Activated T-cell treated with anti-CD3 and anti-CD28 coated beads, Interleukin-2, amount 50 U/mL, for 4 hours (primary cell): ENCODE data around the gene TIE1. TPM values are rescaled to one million over a fixed set of nuclear protein-coding genes. Genes with fewer than 3 reads are reported as not detected.
A peak's percentile ranks its signal among the peaks of the same experiment; 100 is the strongest.
"Not testable (repeated sequence)": the region's sequence is repeated elsewhere in the genome, so short reads cannot be mapped to it uniquely, and the experiment has no call there.

Experiments
- ATAC-seq, 2 donors: fragments of 200-7000 bp; cut with Tn5 transposase; one replicate each; pipeline ENCODE4 v1.10.0; 2021
- DNase-seq: peaks from one replicate; pipeline ENCODE4 v3.0.0-alpha.2; 2020
- H3K27me3 Mint-ChIP-seq: one replicate; pipeline ENCODE4 v1.8.0; 2021; ENCODE audit warnings: low read depth, mixed read lengths
- H3K36me3 Mint-ChIP-seq: one replicate; pipeline ENCODE4 v1.8.0; 2022; ENCODE audit warnings: mixed read lengths; ENCODE audit not compliant: insufficient read depth
- H3K4me1 Mint-ChIP-seq: one replicate; pipeline ENCODE4 v1.8.0; 2021; ENCODE audit warnings: low read depth, mixed read lengths
- H3K4me3 Mint-ChIP-seq: one replicate; pipeline ENCODE4 v1.8.0; 2021; ENCODE audit warnings: mild to moderate bottlenecking, moderate library complexity, mixed read lengths
- H3K9me3 Mint-ChIP-seq: one replicate; pipeline ENCODE4 v1.8.0; 2021; ENCODE audit warnings: mixed read lengths
- total RNA-seq, 3 donors: library from RNA; stranded (reverse); gene quantifications; one replicate each; pipeline ENCODE4 v1.2.1, GENCODE V29; 2021

The TIE1 gene
- total RNA-seq, 3 donors from 2014 or later, result 0.18 to 0.27 (median 0.24) TPM

DNA sequence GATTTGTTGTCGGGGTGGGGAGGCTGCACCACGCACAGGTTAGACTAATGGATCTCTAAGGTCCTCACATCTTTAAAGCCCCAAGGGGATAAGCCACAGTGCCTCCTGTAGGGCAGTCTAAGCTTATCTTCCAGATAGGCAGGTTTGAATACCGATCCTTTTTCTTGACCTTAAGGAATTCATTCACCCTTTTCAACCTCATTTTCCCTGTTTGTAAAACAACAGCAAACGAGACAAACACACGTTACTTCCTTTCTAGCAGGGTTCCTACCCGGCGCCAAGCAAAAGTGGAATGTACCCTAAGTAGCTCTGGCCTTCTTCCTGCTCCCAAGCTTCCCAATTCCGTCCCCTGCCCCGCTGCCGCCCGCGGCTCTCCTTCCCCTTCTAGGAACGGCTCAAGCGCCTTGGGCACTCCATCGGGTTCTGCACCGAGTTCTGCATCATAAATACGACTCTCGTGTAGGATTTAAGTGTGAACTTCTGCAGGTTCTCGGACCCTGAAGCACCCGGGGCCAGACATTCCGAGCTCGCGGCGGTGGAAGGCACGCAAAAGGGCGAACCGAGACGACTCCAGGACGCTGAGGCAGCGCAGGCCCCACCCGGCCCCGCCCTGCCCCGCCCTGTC lies 57.5 kb downstream of the TIE1 start:
- Mint-ChIP-seq H3K4me1 (peaks cover 20% of the 10 kb centered on the region), H3K4me3 (peak overlapping the region; percentile 91), H3K27me3 (no peaks in the 10 kb centered on the region), H3K9me3 (no peaks in the 10 kb centered on the region), H3K36me3 (peaks cover 2% of the 10 kb centered on the region)
- DNase-seq (no peak), ATAC-seq (peak; percentile 9 to 15)

DNA sequence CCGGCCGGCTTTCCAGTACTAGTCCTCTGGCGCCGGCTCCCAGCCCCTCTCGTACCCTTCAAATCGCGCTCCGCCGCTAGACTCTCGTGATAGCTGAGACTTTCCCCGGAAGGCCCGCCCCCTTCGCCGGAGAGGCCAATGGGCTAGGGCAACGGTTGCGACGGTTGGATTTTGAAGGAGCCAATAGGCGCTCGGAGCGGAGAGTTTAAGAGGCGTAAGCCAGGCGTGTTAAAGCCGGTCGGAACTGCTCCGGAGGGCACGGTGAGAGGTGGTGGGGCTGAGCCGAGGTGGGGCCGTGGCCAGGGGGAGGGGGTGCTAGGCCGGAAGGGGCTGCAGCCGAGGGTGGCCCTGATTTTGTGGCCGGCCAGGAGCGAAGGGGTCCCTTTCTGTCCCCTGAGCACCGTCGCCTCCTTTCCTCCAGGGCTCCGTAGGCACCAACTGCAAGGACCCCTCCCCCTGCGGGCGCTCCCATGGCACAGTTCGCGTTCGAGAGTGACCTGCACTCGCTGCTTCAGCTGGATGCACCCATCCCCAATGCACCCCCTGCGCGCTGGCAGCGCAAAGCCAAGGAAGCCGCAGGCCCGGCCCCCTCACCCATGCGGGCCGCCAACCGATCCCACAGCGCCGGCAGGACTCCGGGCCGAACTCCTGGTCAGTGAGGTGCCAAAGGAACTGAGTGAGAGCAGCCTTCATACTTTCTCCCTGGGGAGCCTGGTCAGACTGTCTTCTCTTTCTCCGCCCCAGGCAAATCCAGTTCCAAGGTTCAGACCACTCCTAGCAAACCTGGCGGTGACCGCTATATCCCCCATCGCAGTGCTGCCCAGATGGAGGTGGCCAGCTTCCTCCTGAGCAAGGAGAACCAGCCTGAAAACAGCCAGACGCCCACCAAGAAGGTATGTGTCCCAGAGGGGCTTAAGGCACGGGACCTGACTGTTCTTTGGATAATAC lies 58.2 kb downstream of the TIE1 start, which contains the start of gene CDC20:
CDC20 (plus strand) TSS at position 236 of the 948 bp plus-strand sequence; CDS start at position 471, 235 bp downstream.
- H3K36me3 Mint-ChIP-seq, result peaks cover 6% of the 10 kb centered on the region
- DNase-seq (peak; percentile 96), ATAC-seq (peak; percentile 99)
- no peaks in the 10 kb centered on the region for H3K27me3 Mint-ChIP-seq
- peak within 1 kb of the TSS; percentile 91 for H3K4me3 Mint-ChIP-seq
- peaks cover 20% of the 10 kb centered on the region for H3K4me1 Mint-ChIP-seq
- H3K9me3 Mint-ChIP-seq, result no peaks in the 10 kb centered on the region

DNA sequence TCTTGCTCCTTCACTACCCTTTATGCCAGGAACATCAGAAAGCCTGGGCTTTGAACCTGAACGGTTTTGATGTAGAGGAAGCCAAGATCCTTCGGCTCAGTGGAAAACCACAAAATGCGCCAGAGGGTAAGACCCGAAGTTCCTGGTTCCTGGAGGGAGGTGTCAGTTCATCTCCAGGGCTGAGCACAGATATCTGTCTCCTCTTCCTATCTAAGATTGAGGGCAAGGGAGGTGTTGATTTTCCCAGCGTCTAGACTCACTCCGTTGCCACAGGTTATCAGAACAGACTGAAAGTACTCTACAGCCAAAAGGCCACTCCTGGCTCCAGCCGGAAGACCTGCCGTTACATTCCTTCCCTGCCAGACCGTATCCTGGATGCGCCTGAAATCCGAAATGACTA lies 58.9 kb downstream of the TIE1 start:
- DNase-seq, result no peak
- ATAC-seq, result no peak
- Mint-ChIP-seq H3K4me1 (peaks cover 20% of the 10 kb centered on the region), H3K9me3 (no peaks in the 10 kb centered on the region), H3K4me3 (peak overlapping the region; percentile 91), H3K27me3 (no peaks in the 10 kb centered on the region), H3K36me3 (peaks cover 9% of the 10 kb centered on the region)

DNA sequence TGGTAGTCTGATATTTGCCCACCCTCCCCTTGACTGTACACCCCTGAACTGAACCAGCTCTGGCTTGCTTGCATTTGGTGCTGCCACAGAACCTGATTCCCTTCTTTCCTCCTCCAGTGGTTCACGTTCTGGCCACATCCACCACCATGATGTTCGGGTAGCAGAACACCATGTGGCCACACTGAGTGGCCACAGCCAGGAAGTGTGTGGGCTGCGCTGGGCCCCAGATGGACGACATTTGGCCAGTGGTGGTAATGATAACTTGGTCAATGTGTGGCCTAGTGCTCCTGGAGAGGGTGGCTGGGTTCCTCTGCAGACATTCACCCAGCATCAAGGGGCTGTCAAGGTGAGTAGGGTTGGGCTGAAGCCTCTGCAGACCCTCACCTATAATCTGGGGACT lies 59.8 kb downstream of the TIE1 start:
- H3K36me3 Mint-ChIP-seq, result peaks cover 14% of the 10 kb centered on the region
- peaks cover 27% of the 10 kb centered on the region for H3K4me1 Mint-ChIP-seq
- H3K9me3 Mint-ChIP-seq, result no peaks in the 10 kb centered on the region
- no peaks in the 10 kb centered on the region for H3K27me3 Mint-ChIP-seq
- DNase-seq (no peak), ATAC-seq (no peak)
- H3K4me3 Mint-ChIP-seq, result no peak overlapping the region

DNA sequence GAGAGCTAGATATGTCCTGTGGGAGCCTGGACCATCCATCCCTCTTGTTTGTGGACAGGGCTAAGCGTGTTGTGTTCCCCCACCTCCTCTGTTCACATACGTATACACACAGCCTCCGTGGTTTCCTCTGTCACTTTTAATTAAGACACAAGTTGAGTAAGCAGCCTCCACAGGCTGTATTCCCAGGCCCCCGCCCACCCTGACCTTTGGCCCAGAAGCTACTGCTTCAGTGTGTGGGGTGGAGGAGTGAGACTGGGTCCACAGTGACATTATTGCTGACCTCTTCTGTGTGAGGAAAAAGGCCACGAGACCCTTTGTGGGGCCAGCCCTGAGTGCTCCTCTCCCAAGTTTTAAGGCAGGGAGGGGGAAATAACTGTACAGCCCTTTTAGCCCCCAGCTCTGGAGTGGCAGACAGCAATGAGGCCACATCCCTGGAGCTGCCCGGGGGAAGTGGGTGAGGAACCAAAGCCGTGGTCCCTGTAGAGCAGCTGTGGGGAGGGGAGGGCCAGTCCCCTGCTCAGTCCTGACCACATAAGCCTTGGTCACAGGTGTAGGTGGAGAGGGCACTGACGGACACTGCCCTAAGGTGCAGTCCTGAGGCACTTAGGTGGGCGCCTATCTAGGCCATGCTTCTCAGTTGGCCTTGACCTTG lies 62.6 kb downstream of the TIE1 start:
- no peak for DNase-seq
- peaks cover 16% of the 10 kb centered on the region for H3K36me3 Mint-ChIP-seq
- no peak for ATAC-seq
- no peaks in the 10 kb centered on the region for H3K9me3 Mint-ChIP-seq
- H3K4me3 Mint-ChIP-seq, result no peak overlapping the region
- H3K27me3 Mint-ChIP-seq, result no peaks in the 10 kb centered on the region
- H3K4me1 Mint-ChIP-seq, result peaks cover 29% of the 10 kb centered on the region

DNA sequence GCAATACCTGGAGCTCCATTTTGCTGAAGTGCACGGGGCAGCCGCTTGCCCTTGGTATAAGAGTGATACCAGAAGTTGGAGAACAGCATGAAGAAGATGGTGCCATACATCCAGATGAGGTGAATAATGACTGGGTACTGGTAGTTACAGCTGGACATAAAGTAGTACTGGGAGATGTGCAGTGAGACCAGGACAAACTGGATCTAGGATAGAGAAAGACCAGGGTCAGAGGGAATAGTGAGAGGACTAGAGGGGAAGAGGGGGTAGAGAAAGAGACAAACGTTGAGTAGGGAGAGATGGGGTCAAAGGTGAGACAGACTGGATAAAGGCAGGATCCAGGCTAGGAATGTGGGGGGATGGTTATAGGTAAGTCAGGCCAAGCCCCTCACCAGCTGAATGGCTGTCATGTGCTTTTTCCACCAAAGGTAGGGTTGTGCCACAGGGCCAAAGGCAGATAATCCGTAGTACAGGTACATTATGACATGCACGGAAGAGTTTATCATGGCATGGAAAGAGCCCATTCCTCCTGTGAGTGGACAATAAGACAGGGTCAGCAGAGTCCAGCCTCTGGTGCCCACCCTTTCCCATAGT lies 63.2 kb downstream of the TIE1 start:
- H3K4me3 Mint-ChIP-seq, result no peak overlapping the region
- ATAC-seq (no peak), DNase-seq (no peak)
- H3K9me3 Mint-ChIP-seq, result no peaks in the 10 kb centered on the region
- H3K4me1 Mint-ChIP-seq, result peaks cover 32% of the 10 kb centered on the region
- H3K36me3 Mint-ChIP-seq, result peaks cover 16% of the 10 kb centered on the region
- H3K27me3 Mint-ChIP-seq, result no peaks in the 10 kb centered on the region

DNA sequence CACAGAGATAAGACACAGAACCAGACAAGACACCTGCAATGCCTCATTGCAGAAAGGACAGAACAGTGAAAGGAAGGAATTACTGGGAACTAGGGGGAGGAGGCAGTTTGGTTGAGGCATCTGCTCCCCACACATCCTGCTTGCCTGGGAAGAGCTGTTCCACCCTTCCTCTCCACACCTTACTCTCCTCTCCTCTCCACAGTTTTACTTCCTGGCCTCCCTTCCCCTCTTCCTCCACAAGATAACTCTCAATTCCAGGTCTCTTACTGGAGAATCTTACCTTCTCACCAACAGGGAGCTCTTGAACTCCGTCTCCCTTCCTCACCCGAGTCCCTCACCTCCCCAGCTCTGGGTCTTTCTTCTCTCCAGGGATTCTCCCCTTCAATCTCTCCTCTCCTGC lies 64.9 kb downstream of the TIE1 start:
- Mint-ChIP-seq H3K4me1 (peaks cover 26% of the 10 kb centered on the region), H3K36me3 (peaks cover 16% of the 10 kb centered on the region), H3K9me3 (no peaks in the 10 kb centered on the region), H3K4me3 (peak overlapping the region; percentile 90), H3K27me3 (no peaks in the 10 kb centered on the region)
- no peak for ATAC-seq
- DNase-seq, result no peak

DNA sequence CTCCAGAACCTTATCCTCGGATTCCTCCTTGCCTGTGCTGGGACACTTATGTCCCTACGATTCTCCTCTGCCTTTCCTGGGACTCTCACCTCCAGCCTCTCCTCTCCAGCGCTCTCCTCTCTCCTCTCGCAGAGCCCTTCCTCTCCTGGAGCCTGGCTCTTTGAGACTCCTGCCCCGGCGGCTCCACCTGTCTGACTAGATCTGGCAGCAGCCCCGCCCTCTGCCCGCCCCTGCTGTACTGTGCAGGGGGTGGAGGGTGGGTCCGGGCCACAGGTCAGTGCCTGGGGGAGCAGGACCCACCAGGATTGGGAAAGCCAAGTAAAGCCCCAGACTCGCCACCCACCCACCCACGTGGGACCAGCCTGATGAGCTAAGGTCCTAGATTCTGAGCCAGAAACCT lies 65.4 kb downstream of the TIE1 start:
- Mint-ChIP-seq H3K4me3 (peak overlapping the region; percentile 90), H3K36me3 (peaks cover 16% of the 10 kb centered on the region), H3K27me3 (no peaks in the 10 kb centered on the region), H3K4me1 (peaks cover 29% of the 10 kb centered on the region), H3K9me3 (no peaks in the 10 kb centered on the region)
- DNase-seq (no peak), ATAC-seq (no peak)

DNA sequence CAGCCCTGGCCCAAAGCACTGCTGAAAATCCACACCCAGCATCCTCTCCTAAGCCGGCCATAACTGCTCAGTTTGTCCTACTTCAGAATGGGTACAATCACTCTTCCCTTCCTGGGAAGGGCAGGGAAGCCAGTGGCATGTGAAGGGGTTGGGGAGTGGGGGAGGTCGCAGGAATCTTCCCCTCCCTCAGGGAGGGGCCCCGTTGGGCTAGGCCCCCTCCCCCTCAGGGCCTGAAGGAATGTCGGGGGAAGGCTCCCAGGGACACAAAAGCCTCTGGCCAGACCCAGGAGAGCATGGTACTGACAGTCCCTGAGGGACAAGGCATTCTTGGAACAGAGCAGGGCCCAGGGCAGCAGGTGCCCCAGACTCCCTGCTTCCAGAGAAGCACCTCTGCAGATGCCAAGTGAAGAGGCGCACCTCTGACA lies 65.8 kb downstream of the TIE1 start:
- Mint-ChIP-seq H3K4me1 (peaks cover 29% of the 10 kb centered on the region), H3K36me3 (peaks cover 16% of the 10 kb centered on the region), H3K9me3 (no peaks in the 10 kb centered on the region), H3K4me3 (peak overlapping the region; percentile 90), H3K27me3 (no peaks in the 10 kb centered on the region)
- ATAC-seq, result no peak
- DNase-seq, result no peak

DNA sequence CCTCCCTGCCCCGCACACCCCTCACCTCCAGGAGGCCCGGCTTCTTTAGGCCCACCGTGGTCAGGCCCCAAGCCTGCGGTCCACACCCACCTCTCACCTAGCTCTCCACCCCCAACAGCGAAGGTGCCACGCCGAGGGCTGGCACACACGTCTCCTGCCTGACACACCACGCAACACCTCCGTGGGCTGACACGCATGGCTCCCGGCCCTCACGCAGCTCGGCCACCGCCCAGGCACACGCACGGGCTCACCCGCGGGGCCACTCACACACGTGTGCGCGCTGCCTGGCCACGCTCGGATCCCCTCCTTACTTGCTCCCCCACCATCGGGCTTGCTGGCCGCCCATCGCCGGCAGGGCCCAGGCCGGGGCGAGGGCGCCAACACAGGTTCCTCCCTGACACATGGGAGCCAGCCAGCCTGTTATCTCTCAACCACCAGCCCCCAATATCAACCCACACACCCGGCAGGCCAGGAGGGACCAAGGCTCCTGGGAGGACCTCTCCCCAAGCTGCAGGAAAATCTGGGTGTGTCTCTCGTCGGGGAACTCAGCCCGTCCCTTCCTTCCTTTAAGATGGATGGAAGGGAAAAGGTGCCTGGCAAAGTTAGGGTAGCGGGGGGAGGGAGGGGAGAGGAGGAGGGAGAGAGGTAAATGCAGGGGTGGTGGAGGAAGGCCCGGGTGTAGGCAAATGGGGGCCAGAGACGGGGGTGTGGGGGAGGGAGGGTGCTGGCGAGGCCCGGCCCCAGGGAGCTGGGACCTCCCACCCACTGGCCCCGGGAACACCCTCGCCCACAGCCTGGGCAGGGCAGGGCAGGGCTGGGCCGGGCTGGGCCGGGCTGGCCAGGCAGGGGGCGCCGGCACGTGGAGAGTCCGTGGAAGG lies 66.5 kb downstream of the TIE1 start:
- ATAC-seq (peak; percentile 61 to 68), DNase-seq (no peak)
- peak overlapping the region; percentile 90 for H3K4me3 Mint-ChIP-seq
- H3K9me3 Mint-ChIP-seq, result no peaks in the 10 kb centered on the region
- H3K36me3 Mint-ChIP-seq, result peaks cover 16% of the 10 kb centered on the region
- H3K27me3 Mint-ChIP-seq, result no peaks in the 10 kb centered on the region
- H3K4me1 Mint-ChIP-seq, result peaks cover 29% of the 10 kb centered on the region

DNA sequence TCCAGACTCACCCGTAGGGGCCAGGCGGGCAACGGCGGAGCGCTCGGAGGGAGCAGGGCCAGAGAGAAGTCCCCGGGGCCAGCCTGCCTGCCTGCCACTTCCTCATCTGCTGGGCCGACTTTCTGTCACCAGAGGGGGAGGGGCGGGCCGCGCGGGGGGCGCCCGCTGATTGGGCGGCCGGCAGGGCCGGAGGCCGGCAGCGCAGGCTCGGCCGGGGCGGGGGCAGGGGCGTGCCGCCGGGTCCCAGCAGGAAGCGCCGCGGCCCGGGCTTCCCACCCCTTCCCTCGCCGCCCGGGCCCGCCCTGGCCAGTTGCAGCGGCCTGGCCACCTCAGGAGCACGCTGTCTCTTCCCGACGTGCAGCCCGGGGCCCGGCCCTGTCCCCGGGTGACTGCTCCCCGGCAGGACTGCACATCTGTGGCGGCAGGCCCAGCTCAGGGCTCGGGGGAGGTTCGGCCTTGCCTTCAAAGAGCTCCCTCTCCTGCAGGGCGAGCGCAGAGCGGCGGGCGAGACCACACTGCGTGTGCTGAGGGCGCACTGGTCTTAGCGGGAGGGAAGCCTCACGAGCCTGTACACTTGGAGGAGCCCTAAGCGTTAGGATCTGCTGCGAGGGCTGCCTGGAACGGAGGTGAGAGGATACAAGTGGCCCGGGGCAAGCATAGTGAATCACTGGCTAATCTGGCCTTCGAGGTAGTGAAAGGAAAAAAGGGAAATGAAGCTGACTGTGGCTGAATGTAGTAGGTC lies 67.3 kb downstream of the TIE1 start, which contains the start of gene ELOVL1:
ELOVL1 (minus strand) TSS at position 108 of the 742 bp plus-strand sequence. CDS start 2,402 bp downstream, outside the sequence.
- Mint-ChIP-seq H3K36me3 (peaks cover 15% of the 10 kb centered on the region), H3K9me3 (no peaks in the 10 kb centered on the region), H3K4me1 (peaks cover 29% of the 10 kb centered on the region), H3K27me3 (no peaks in the 10 kb centered on the region), H3K4me3 (peak within 1 kb of the TSS; percentile 93)
- DNase-seq (peak; percentile 79), ATAC-seq (peak; percentile 83 to 86)

DNA sequence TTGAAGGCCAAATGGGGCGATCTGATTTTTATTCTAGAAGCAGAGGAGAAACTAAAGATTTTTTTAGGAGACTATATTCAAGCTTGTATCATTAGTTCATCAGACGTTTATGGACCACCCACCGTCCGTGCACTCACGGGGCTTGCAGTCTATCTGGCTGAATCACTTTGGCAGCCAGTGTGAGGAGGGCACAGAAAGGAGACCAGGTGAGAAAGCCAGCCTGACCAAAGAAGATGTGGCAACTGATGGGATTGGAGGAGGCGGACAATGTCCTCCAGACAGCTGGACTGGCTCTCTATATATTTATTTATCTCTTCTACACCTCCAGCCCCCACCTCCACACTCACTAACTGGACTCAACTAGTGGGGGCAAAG lies 67.9 kb downstream of the TIE1 start:
- Mint-ChIP-seq H3K36me3 (peaks cover 14% of the 10 kb centered on the region), H3K4me3 (peak overlapping the region; percentile 93), H3K9me3 (no peaks in the 10 kb centered on the region), H3K4me1 (peaks cover 29% of the 10 kb centered on the region), H3K27me3 (no peaks in the 10 kb centered on the region)
- ATAC-seq (no peak), DNase-seq (no peak)

DNA sequence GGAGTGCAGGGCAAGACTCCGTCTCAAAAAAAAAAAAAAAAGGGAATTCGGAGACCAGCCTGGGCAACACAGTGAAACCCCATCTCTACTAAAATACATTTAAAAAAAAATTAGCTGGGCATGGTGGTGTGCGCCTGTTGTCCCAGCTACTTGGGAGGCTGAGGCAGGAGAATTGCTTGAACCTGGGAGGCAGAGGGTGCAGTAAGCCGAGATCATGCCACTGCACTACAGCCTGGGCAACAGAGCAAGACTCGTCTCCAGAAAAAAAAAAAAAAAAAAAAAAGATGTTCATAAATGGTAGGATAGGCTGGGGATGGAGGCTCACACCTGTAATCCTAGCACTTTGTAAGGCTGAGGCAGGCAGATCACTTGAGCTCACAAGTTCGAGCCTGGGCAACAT lies 69.0 kb downstream of the TIE1 start:
- not testable (repeated sequence) for DNase-seq, H3K9me3 Mint-ChIP-seq, H3K36me3 Mint-ChIP-seq, H3K4me3 Mint-ChIP-seq, H3K27me3 Mint-ChIP-seq, ATAC-seq
- peaks cover 29% of the 10 kb centered on the region for H3K4me1 Mint-ChIP-seq
